GM23338 (cell line): ENCODE data around the gene ASXL2. TPM values are rescaled to one million over a fixed set of nuclear protein-coding genes. Genes with fewer than 3 reads are reported as not detected.
A peak's percentile ranks its signal among the peaks of the same experiment; 100 is the strongest.

Experiments
- ATAC-seq: fragments of 200-7000 bp; cut with Tn5 transposase; 3 replicates; pipeline ENCODE4 v1.9.1; 2020
- DNase-seq: peaks from one replicate; pipeline ENCODE4 v3.0.0-alpha.2; 2015; ENCODE audit warnings: low spot score
- H2AFZ ChIP-seq: fragments of 200-600 bp; sonication (generic); 2 replicates; pipeline ENCODE4 v1.8.0; 2016; ENCODE audit warnings: antibody characterized with exemption, mild to moderate bottlenecking, moderate library complexity
- H3F3A ChIP-seq: fragments of 200-600 bp; sonication (generic); replicated peaks from 2 replicates; pipeline ENCODE4 v1.8.0; 2017; ENCODE audit warnings: antibody characterized with exemption, mixed run types, low read depth
- H3K27ac ChIP-seq: fragments of 200-600 bp; sonication (generic); 2 replicates; pipeline ENCODE4 v1.6.1; 2016; ENCODE audit warnings: low read depth
- H3K27me3 ChIP-seq: fragments of 200-600 bp; sonication (generic); 2 replicates; pipeline ENCODE4 v1.8.0; 2016; ENCODE audit warnings: mild to moderate bottlenecking, mixed run types, moderate library complexity; ENCODE audit not compliant: insufficient read depth
- H3K36me3 ChIP-seq: fragments of 200-600 bp; sonication (generic); 2 replicates; pipeline ENCODE4 v1.8.0; 2016; ENCODE audit warnings: mild to moderate bottlenecking; ENCODE audit not compliant: insufficient read depth
- H3K4me1 ChIP-seq: fragments of 200-600 bp; sonication (generic); 2 replicates; pipeline ENCODE4 v1.8.0; 2016; ENCODE audit warnings: mild to moderate bottlenecking, moderate library complexity; ENCODE audit not compliant: insufficient read depth
- H3K4me2 ChIP-seq: fragments of 200-600 bp; sonication (generic); 2 replicates; pipeline ENCODE4 v1.7.1; 2017; ENCODE audit warnings: mixed run types
- H3K4me3 ChIP-seq: fragments of 200-600 bp; sonication (generic); 2 replicates; pipeline ENCODE4 v1.6.1; 2016; ENCODE audit warnings: mixed run types
- H3K79me2 ChIP-seq: fragments of 200-600 bp; sonication (generic); replicated peaks from 2 replicates; pipeline ENCODE4 v1.8.0; 2017; ENCODE audit warnings: mild to moderate bottlenecking; ENCODE audit not compliant: insufficient read depth
- H3K9me2 ChIP-seq: fragments of 200-600 bp; sonication (generic); 2 replicates; pipeline ENCODE4 v1.8.0; 2017; ENCODE audit not compliant: insufficient read depth
- H4K20me1 ChIP-seq: fragments of 200-600 bp; sonication (generic); replicated peaks from 2 replicates; pipeline ENCODE4 v1.8.0; 2017; ENCODE audit warnings: mild to moderate bottlenecking; ENCODE audit not compliant: insufficient read depth
- H3K27ac Mint-ChIP-seq: 2 replicates; pipeline ENCODE4 v1.8.0; 2020; ENCODE audit warnings: inconsistent platforms, mild to moderate bottlenecking, moderate library complexity, mixed read lengths
- H3K27me3 Mint-ChIP-seq: 3 replicates; pipeline ENCODE4 v1.8.0; 2022; ENCODE audit warnings: low read depth, mild to moderate bottlenecking, moderate library complexity, mixed read lengths, inconsistent platforms; ENCODE audit not compliant: insufficient read depth, poor library complexity
- H3K36me3 Mint-ChIP-seq: 3 replicates; pipeline ENCODE4 v1.8.0; 2021; ENCODE audit warnings: low read depth, mild to moderate bottlenecking, inconsistent platforms, moderate library complexity, mixed read lengths
- H3K4me1 Mint-ChIP-seq: 3 replicates; pipeline ENCODE4 v1.8.0; 2020; ENCODE audit warnings: mild to moderate bottlenecking, inconsistent platforms, mixed read lengths
- H3K4me3 Mint-ChIP-seq: 3 replicates; pipeline ENCODE4 v1.8.0; 2021; ENCODE audit warnings: moderate library complexity, mild to moderate bottlenecking, inconsistent platforms, mixed read lengths
- H3K9me3 Mint-ChIP-seq: 3 replicates; pipeline ENCODE4 v1.8.0; 2020; ENCODE audit warnings: moderate library complexity, mild to moderate bottlenecking, inconsistent platforms, mixed read lengths
- CREB1 ChIP-seq: fragments of 250-450 bp; sonication (Bioruptor Pico); IDR thresholded peaks from 2 replicates; pipeline ENCODE4 v1.5.0; 2020; ENCODE audit warnings: low read depth, mild to moderate bottlenecking, moderate library complexity
- CTCF ChIP-seq, 2 experiments: fragments of 200-600 bp in 1 of 2; sonication (generic) in 1 of 2; conservative IDR thresholded peaks; 2 replicates each; pipeline versions ENCODE4 v1.5.1 to v1.6.1; 2016 to 2017; ENCODE audit warnings: antibody characterized with exemption in 2 of 2, low read depth in 2 of 2, mild to moderate bottlenecking in 2 of 2, moderate library complexity in 1 of 2
- ETS1 ChIP-seq: IDR thresholded peaks from 2 replicates; pipeline ENCODE4 v1.6.1; 2016; ENCODE audit warnings: antibody characterized with exemption
- EZH2 ChIP-seq: fragments of 200-600 bp; sonication (generic); IDR thresholded peaks from one replicate; pipeline ENCODE4 v1.8.0; 2017; ENCODE audit warnings: antibody characterized with exemption, mild to moderate bottlenecking, low read depth; ENCODE audit not compliant: unreplicated experiment
- EZH2phosphoT487 ChIP-seq: fragments of 200-600 bp; sonication (generic); IDR thresholded peaks from one replicate; pipeline ENCODE4 v1.8.1; 2018; ENCODE audit warnings: antibody characterized with exemption; ENCODE audit not compliant: unreplicated experiment
- JUNB ChIP-seq: IDR thresholded peaks from one replicate; pipeline ENCODE4 v1.6.1; 2016; ENCODE audit warnings: antibody characterized with exemption; ENCODE audit not compliant: unreplicated experiment
- NANOG ChIP-seq: IDR thresholded peaks from 2 replicates; pipeline ENCODE4 v1.6.1; 2016; ENCODE audit warnings: antibody characterized with exemption, borderline replicate concordance
- POLR2AphosphoS5 ChIP-seq: IDR thresholded peaks from 2 replicates; pipeline ENCODE4 v1.6.1; 2016; ENCODE audit warnings: antibody characterized with exemption, low read depth
- REST ChIP-seq: IDR thresholded peaks from one replicate; pipeline ENCODE4 v1.6.1; 2018; ENCODE audit warnings: antibody characterized with exemption; ENCODE audit not compliant: unreplicated experiment
- STAT1 ChIP-seq: IDR thresholded peaks from one replicate; pipeline ENCODE4 v1.6.1; 2016; ENCODE audit warnings: antibody characterized with exemption; ENCODE audit not compliant: unreplicated experiment
- ZNF114 ChIP-seq: fragments of 250-450 bp; sonication (Bioruptor Pico); IDR thresholded peaks from 2 replicates; pipeline ENCODE4 v1.5.0; 2020; ENCODE audit warnings: mild to moderate bottlenecking, moderate library complexity
- ZNF331 ChIP-seq: fragments of 250-450 bp; sonication (Bioruptor Pico); IDR thresholded peaks from 2 replicates; pipeline ENCODE4 v1.5.0; 2020; ENCODE audit warnings: low read depth, mild to moderate bottlenecking, moderate library complexity
- ZNF462 ChIP-seq: fragments of 250-450 bp; sonication (Bioruptor Pico); IDR thresholded peaks from 2 replicates; pipeline ENCODE4 v1.5.0; 2020; ENCODE audit warnings: mild to moderate bottlenecking, moderate library complexity
- polyA plus RNA-seq: library from polyadenylated mRNA; unstranded; fragments of >200 nt; fragmentation: Nextera tagmentation; extraction: Ambion mirVana; gene quantifications from 2 replicates; pipeline ENCODE4 v1.2.1, GENCODE V29; 2016
- total RNA-seq: library from RNA; depleted of rRNA; stranded (reverse); fragments of >200 nt; shearing (Covaris generic); gene quantifications from 2 replicates; pipeline ENCODE4 v1.2.3, GENCODE V29; 2014

Gene ASXL2
- total and polyA plus RNA-seq, 2 experiments from 2014 or later, result 7.0 to 21.8 TPM

- no peak for TF ChIP-seq REST
- TF ChIP-seq ZNF462 (CRISPR knock-in tag), result no peak
- TF ChIP-seq ZNF331 (CRISPR knock-in tag), result no peak
- TF ChIP-seq JUNB, result no peak
- no peak for TF ChIP-seq STAT1
- no peak for TF ChIP-seq POLR2AphosphoS5
- no peak for TF ChIP-seq CTCF (conservative IDR thresholded peaks at IDR 0.05; ENCODE audit: low read depth in 2 of 2)
- TF ChIP-seq CREB1 (CRISPR knock-in tag), result no peak
- TF ChIP-seq EZH2phosphoT487, result no peak
- no peak for TF ChIP-seq ETS1
- no peak for TF ChIP-seq NANOG
- no peak for TF ChIP-seq ZNF114
- no peak for TF ChIP-seq EZH2
- no peak overlapping the region for H3K27ac Mint-ChIP-seq
- Histone ChIP-seq H3K4me3 (no peak overlapping the region), H3K9me2 (no peaks in the 10 kb centered on the region), H3K79me2 (no peaks in the 10 kb centered on the region), H3K36me3 (no peaks in the 10 kb centered on the region), H3K4me2 (no peak overlapping the region), H3F3A (no peaks in the 10 kb centered on the region), H4K20me1 (no peaks in the 10 kb centered on the region; the same call in 1 of the 2 replicates), H3K4me1 (peaks cover 7% of the 10 kb centered on the region; the same call in 1 of the 2 replicates), H2AFZ (0 out of 2 replicates have a peak overlapping the region, but pooled peaks have one; percentile 14), H3K27ac (no peak overlapping the region), H3K27me3 (no peaks in the 10 kb centered on the region)
- H3K4me3 Mint-ChIP-seq, result no peak overlapping the region
- peaks cover 6% of the 10 kb centered on the region for H3K27me3 Mint-ChIP-seq
- no peaks in the 10 kb centered on the region for H3K36me3 Mint-ChIP-seq
- ATAC-seq (no peak), DNase-seq (no peak)
- peaks cover 7% of the 10 kb centered on the region for H3K4me1 Mint-ChIP-seq
- no peaks in the 10 kb centered on the region; the same call in 2 of the 3 replicates for H3K9me3 Mint-ChIP-seq
Measured at GRCh38 chr2:25891672-25892071, 13.4 kb upstream of the ASXL2 start.
